Astrocyte of the spinal cord (primary cell): ENCODE data around the gene PRKAG2.

Source experiments
- DNase-seq: peaks from one replicate; pipeline ENCODE4 v3.0.0; 2011; ENCODE audit warnings: low read depth, low spot score
- H3K4me3 ChIP-seq: 2 replicates; pipeline ENCODE4 v1.5.1; 2011; ENCODE audit warnings: low read depth, mild to moderate bottlenecking, low read length, moderate library complexity
- CTCF ChIP-seq: IDR thresholded peaks from 2 replicates; pipeline ENCODE4 v1.5.1; 2012; ENCODE audit warnings: low read depth, mild to moderate bottlenecking, low read length, inconsistent platforms
- in situ Hi-C: cut with HindIII; loops from 2 replicates; pipeline ENCODE4 v1.10.0; 2017; ENCODE audit warnings: low sequenced_read_pairs

The PRKAG2 gene

GRCh38 chr7:151549083-151549482 lies 327.8 kb downstream of the PRKAG2 start:
- no peak for DNase-seq
- H3K4me3 ChIP-seq: no peak overlapping the region
- in situ Hi-C loops: no loop called here
- TF ChIP-seq CTCF: no peak

GRCh38 chr7:151544183-151544582 lies 332.7 kb downstream of the PRKAG2 start:
- DNase-seq: no peak
- no peak for TF ChIP-seq CTCF
- in situ Hi-C loops: no loop called here
- no peak overlapping the region for H3K4me3 ChIP-seq

- no peak overlapping the region for H3K4me3 ChIP-seq
- in situ Hi-C loops: no loop called here
- no peak for TF ChIP-seq CTCF
- DNase-seq: no peak
Measured at GRCh38 chr7:151542606-151543130, 334.2 kb downstream of the PRKAG2 start.

- in situ Hi-C loops: no loop called here
- no peak for DNase-seq
- TF ChIP-seq CTCF: no peak
- no peak overlapping the region for H3K4me3 ChIP-seq
Measured at GRCh38 chr7:151541709-151542499, 335.0 kb downstream of the PRKAG2 start.

- DNase-seq: no peak
- in situ Hi-C loops: no loop called here
- H3K4me3 ChIP-seq: no peak overlapping the region
- TF ChIP-seq CTCF: no peak
Measured at GRCh38 chr7:151540146-151540545, 336.8 kb downstream of the PRKAG2 start.

- no peak overlapping the region for H3K4me3 ChIP-seq
- no peak for DNase-seq
- in situ Hi-C loops: no loop called here
- no peak for TF ChIP-seq CTCF
Measured at GRCh38 chr7:151539088-151539671, 337.7 kb downstream of the PRKAG2 start.
